RCC 7860 (cell line): ENCODE data around the gene IL17REL.

ENCODE experiments used
- DNase-seq: peaks from one replicate; pipeline ENCODE4 v3.0.0-alpha.2; 2015; ENCODE audit warnings: low spot score
- FAIRE-seq: peaks from 2 replicates; lab custom pipeline; 2012; peaks lifted over from hg19 to GRCh38; lab: Jason Lieb, UNC

IL17REL gene

GRCh38 chr22:49960159-49961004 is 52.2 kb downstream of the IL17REL start, which contains the start of gene PIM3:
Gene PIM3 (plus strand): TSS chr22:49960772. CDS start chr22:49960948, 176 bp downstream.
- FAIRE-seq = peak; percentile 72

GRCh38 chr22:49959782-49960158 is 52.8 kb downstream of the IL17REL start:
- DNase-seq (peak; percentile 85), FAIRE-seq (no peak)

More at GRCh38 chr22:49960159-49961004, 52.2 kb downstream of the IL17REL start, which contains the start of gene PIM3:
- peak; percentile 92 for DNase-seq

DNA sequence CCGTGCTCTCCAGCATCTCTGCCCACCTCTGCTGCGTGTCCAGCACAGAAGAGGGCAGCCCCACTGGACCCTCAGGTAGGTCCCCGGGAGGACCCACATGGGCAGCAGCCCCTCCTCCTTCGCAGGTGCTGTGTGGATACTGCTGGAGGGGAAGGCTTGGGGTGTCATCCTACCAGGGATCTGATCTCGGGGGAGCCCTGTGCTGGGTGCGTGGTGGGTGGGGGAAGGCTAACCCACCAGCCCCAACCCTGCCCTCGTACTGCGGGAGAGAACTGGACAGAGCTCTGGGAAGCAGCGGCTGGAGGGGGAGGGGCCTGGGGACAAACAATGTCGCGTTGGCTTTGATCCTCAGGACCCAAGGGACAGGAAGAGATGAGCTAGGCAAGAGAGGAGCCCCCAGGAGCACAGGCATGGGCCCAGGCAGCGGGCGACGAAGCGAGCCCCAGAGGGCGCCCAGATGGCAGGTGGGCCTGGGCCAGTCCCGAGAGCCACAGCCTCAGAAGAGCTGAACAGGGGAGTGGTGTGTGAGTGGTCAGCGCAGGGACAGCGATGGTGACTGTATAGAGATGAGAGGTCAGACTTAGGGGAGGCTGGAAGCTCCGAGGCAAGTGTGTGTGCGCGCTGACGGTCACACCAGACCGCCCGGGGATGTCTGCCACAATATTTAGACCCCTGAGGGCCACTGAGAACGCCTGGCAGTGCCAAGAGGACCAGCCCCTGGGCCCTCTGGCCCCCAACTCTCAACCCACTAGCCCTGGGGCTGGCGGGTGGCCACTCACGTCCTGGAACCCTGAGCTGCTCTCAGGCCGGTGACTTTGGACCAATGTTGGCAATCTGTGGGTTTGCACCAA is 53.4 kb downstream of the IL17REL start:
- no peak for DNase-seq
- FAIRE-seq = peak; percentile 66

- DNase-seq (no peak), FAIRE-seq (no peak)
Observed at GRCh38 chr22:49958366-49958921, 54.1 kb downstream of the IL17REL start.

GRCh38 chr22:49957826-49958365 is 54.7 kb downstream of the IL17REL start:
- DNase-seq = no peak
- no peak for FAIRE-seq

- FAIRE-seq (no peak), DNase-seq (no peak)
Observed at GRCh38 chr22:49956914-49957825, 55.4 kb downstream of the IL17REL start.

GRCh38 chr22:49956418-49956770 is 56.2 kb downstream of the IL17REL start:
- no peak for DNase-seq
- no peak for FAIRE-seq

DNA sequence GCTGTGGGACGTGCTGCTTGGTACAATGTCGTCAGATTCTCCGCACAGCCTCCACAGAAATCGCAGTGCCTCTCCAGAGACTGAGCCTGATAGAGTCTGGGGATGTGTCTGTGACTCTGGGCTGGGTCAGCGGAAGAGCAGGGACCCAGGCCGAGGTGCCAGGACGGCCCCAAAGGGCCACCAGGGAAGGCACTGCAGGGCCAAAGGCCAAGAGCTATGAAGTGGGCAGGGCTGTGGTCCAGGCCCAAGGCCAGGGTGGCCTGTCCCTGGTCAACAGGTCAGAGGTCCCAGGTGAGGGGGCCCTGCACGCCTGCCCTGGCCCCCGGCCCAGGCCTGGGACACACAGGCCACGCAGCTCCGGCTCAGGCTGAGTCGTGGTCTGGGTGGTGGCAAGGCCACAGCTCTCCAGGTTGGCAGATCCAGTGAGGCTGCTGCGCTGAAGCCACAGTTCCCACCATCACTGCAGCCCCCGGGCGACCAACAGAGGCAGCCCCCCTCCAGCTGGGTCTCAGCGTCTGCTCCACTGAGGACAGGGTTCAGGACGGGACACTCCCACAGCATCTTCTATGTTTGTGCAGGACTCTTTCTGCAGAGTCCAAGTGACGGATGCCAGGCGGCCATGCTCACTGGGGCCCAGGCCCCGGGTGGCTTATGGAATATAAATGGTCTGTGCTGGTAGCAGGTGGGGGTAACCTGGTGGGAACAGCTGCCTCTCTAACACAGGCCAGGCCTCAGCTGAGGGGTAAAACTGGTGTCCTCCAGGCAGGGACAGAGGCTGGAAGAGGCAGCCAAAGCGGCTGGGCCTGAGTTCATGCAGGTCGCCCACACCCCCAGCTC is 56.8 kb downstream of the IL17REL start:
- no peak for DNase-seq
- FAIRE-seq = no peak

- DNase-seq (no peak), FAIRE-seq (no peak)
Observed at GRCh38 chr22:49954991-49955580, 57.5 kb downstream of the IL17REL start.

DNA sequence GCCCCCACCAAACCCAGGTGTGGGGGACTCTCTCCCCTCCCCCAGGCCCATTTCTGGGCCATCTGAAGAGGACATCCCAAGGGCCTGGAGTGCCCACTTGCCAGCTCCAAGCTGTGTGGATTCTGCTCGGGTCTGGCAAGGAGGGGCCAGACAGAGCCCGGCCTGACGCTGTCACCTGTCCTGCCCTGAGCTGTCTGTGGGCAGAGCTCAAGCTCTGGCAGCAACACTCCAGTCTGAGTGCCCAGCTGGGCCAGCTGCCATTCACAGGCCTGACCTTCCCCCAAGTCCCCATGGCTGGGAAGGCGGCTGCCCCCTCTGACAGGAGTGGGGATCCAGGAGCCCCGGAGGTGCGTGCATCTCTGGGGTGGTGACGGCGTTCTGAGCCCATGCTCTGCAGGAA is 58.2 kb downstream of the IL17REL start:
- FAIRE-seq (no peak), DNase-seq (no peak)

GRCh38 chr22:49953680-49954344 is 58.8 kb downstream of the IL17REL start:
- DNase-seq = no peak
- FAIRE-seq = no peak

DNA sequence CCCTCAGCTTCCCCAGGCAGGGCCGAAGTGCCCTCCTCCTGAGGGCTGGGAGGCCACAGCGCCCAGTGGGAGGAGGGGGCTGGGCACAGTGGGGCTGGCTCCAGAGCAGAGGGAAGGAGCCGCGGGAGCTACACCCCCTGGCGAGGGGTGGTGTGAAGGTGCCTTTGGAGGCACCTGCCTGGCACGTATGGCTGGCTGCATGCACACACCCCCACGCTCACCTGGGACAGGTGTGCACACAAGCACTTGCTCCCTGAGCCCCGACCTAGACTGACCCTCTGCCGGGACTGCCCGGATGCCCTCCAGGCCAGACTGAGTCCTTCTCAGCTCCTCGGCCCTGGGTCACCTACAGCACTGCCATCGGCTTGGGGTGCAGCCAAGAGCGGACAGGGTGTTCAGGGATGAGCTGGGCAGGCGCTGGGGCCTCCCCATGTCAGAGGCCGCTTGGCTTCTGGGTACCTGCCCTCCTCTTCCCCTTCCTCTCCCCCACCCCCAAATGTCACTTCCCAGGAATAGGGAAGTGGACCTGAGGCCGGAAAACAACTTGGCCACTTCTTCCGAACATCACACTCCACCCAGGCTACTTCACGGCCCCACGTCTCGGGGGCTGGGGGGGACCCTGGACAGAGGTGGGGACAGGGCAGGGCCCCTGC is 59.4 kb downstream of the IL17REL start:
- FAIRE-seq (no peak), DNase-seq (no peak)

DNA sequence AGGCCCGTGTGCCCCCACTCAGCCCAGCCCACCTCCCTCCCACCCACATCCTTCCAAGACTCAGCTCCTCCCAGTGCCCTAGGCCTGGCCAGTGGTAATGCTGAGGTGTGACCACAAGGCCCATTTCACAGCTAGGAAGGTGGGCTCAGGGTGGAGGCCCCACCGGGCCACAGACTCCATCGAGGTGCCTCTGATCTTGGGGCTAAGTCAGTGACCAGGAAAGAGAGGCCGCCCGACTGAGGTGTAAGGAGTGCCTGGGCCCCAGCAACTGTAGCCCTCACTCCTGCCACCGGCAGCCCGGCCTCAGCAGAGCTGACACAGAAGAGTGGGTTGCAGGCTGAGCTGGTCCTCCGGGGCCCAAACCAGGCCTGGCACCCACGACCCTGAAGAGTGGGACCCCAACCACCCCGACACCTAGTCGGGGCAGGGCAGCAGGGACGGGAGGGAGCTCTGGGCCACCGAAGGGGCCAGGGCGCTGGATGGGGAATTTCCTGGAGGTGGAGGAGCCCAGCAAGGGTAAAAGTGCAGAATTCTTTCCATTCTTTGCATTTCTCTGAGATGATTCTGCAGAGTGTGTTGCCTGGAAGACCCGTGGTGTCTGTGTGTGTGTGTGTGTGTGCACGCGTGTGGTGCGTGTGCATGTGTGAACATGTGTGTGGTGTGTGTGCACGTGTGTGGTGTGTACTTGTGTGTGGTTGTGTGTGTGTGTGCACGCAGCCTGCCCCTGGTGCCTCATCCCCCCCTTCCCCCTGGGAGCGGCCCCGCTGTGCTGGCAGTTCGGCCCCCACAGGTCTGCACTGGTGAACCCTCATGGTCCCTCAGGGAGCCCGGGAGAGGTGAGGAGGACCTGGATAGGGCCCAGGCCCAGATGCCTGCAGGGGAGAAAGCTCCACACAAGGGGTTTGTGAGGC is 60.3 kb downstream of the IL17REL start:
- DNase-seq (peak; percentile 64), FAIRE-seq (no peak)

DNA sequence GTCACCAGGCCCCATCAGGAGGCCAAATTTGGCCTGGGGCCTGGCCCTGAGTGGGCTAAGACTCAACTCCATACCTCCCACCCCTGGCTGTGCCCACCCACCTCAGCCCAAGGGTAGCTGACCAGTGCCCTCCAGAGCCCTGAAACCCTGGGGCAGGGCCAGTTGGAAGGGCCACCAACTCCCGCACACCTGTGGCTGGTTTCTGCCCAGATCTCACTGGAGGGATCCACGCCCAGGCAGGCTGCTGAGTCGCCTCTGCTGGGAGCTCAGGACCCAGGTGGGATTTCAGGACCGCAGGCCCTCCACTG is 60.9 kb downstream of the IL17REL start:
- DNase-seq (no peak), FAIRE-seq (no peak)

DNA sequence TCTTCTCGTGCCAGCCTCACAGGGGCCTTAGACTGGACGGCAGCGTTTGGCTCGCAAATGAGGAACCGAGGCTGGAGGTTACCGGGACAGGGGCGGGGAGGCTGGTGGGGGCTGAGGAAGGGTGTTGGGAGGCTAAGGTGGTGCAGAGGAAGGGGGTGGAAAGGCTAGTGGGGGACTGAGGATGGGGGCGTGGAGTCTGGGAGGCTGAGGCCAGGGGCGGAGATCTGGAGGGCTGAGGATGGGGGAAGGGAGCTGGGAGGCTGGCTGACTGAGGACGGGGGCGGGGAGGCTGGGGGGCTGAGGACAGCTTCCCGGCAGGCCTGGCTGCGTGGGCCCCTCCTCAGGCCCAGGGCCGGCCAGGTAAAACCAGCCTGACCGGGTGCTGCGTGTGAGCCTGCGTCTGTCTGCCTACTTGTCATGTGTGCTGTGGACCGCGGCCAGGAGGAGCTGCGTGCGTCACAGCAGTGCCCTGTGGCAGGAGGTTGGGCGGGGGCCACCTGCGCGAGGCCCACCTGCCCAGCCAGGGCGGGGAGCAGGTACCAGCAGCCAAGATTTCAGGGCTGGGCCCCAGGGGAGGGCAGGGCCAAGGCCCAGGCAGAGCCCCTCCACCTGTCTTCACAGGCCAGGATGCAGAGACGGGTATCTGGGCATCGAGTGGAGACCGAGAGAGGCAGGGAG is 61.4 kb downstream of the IL17REL start:
- FAIRE-seq (no peak), DNase-seq (no peak)

DNA sequence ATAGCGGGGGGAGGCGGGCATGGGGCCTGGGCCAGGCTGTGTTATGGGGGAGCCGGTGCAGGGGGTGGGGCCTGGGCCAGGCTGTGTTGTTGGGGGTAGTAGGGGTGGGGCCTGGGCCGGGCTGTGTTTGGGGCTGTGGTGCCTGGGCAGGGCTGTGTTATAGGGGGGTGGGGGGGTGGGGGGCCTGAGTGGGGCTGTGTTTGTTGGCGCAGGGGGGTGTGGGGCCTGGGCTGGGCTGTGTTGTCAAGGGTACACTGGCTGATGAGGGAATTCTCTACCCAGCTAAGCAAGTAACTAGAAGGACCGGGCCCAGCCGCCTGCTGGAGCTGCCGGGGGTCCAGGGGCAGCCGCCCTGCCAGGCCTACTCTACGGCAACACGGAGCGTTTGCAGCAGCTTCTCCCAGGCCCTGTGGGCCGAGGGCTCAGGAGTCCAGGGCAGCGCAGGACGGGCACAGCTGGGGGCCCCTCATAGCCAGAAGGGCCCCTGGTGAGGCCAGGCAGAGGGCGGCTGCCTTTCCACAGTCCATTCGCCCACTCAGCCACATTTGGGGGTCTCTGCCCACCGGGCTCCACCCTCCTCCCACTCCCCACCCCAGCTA is 62.1 kb downstream of the IL17REL start:
- no peak for FAIRE-seq
- no peak for DNase-seq
